Loucy (cell line): ENCODE data around the gene IP6K3.

ENCODE experiments used
- CTCF ChIP-seq: fragments of 200-600 bp; sonication (generic); conservative IDR thresholded peaks from 2 replicates; pipeline ENCODE4 v1.5.1; 2014; ENCODE audit warnings: mild to moderate bottlenecking, antibody characterized with exemption, low read length
- EZH2phosphoT487 ChIP-seq: fragments of 200-600 bp; IDR thresholded peaks from 2 replicates; pipeline ENCODE4 v1.6.1; 2018; ENCODE audit warnings: antibody characterized with exemption, mild to moderate bottlenecking, moderate library complexity, borderline replicate concordance

GRCh38 chr6:33790379-33790778 is 43.7 kb upstream of the IP6K3 start:
- no peak for TF ChIP-seq CTCF
- TF ChIP-seq EZH2phosphoT487 = no peak
